ENCODE data around the gene GALNT1.

GALNT1 gene

GRCh38 chr18:35592298-35592697 lies 10.8 kb downstream of the GALNT1 start:
- H3K4me3 Mint-ChIP-seq, result no peak overlapping the region
- no peaks in the 10 kb centered on the region for H3K27me3 Mint-ChIP-seq
- peaks cover 3% of the 10 kb centered on the region for H3K9me3 Mint-ChIP-seq
- DNase-seq (ENCODE audit: low spot score in 2 of 2) (peak in 1 of 2 donors; percentile 35), ATAC-seq (ENCODE audit: low read depth) (peak; percentile 95)
- peaks cover 33% of the 10 kb centered on the region for H3K4me1 Mint-ChIP-seq
- no peak overlapping the region for H3K27ac Mint-ChIP-seq
- peaks cover 7% of the 10 kb centered on the region for H3K36me3 Mint-ChIP-seq

- no peak overlapping the region for H3K27ac Mint-ChIP-seq
- H3K36me3 Mint-ChIP-seq, result peaks cover 7% of the 10 kb centered on the region
- no peaks in the 10 kb centered on the region for H3K9me3 Mint-ChIP-seq
- no peak for DNase-seq (ENCODE audit: low spot score in 2 of 2)
- H3K4me3 Mint-ChIP-seq, result no peak overlapping the region
- no peak for ATAC-seq (ENCODE audit: low read depth)
- no peaks in the 10 kb centered on the region for H3K27me3 Mint-ChIP-seq
- H3K4me1 Mint-ChIP-seq, result peaks cover 27% of the 10 kb centered on the region
These were observed 12.3 kb downstream of the GALNT1 start for GRCh38 chr18:35593859-35594258.

GRCh38 chr18:35597758-35598157 lies 16.2 kb downstream of the GALNT1 start:
- peaks cover 33% of the 10 kb centered on the region for H3K36me3 Mint-ChIP-seq
- H3K4me1 Mint-ChIP-seq, result peaks cover 19% of the 10 kb centered on the region
- no peak overlapping the region for H3K27ac Mint-ChIP-seq
- H3K27me3 Mint-ChIP-seq, result no peaks in the 10 kb centered on the region
- H3K9me3 Mint-ChIP-seq, result peaks cover 11% of the 10 kb centered on the region
- no peak for ATAC-seq (ENCODE audit: low read depth)
- no peak overlapping the region for H3K4me3 Mint-ChIP-seq
- no peak for DNase-seq (ENCODE audit: low spot score in 2 of 2)

- DNase-seq (ENCODE audit: low spot score in 2 of 2), result no peak
- Mint-ChIP-seq H3K4me3 (no peak overlapping the region), H3K4me1 (peaks cover 32% of the 10 kb centered on the region), H3K27me3 (no peaks in the 10 kb centered on the region), H3K27ac (no peak overlapping the region), H3K36me3 (peaks cover 45% of the 10 kb centered on the region), H3K9me3 (peaks cover 16% of the 10 kb centered on the region)
- ATAC-seq (ENCODE audit: low read depth), result no peak
These were observed 20.8 kb downstream of the GALNT1 start for GRCh38 chr18:35602193-35602820.

- H3K36me3 Mint-ChIP-seq, result peaks cover 45% of the 10 kb centered on the region
- H3K4me3 Mint-ChIP-seq, result no peak overlapping the region
- DNase-seq (ENCODE audit: low spot score in 2 of 2), result no peak
- peaks cover 36% of the 10 kb centered on the region for H3K4me1 Mint-ChIP-seq
- peaks cover 16% of the 10 kb centered on the region for H3K9me3 Mint-ChIP-seq
- ATAC-seq (ENCODE audit: low read depth), result no peak
- no peak overlapping the region for H3K27ac Mint-ChIP-seq
- no peaks in the 10 kb centered on the region for H3K27me3 Mint-ChIP-seq
These were observed 21.5 kb downstream of the GALNT1 start for GRCh38 chr18:35603008-35603407.

- Mint-ChIP-seq H3K4me1 (peaks cover 39% of the 10 kb centered on the region), H3K4me3 (no peak overlapping the region), H3K9me3 (peaks cover 16% of the 10 kb centered on the region), H3K27me3 (no peaks in the 10 kb centered on the region), H3K36me3 (peaks cover 41% of the 10 kb centered on the region), H3K27ac (peak overlapping the region; percentile 49)
- DNase-seq (ENCODE audit: low spot score in 2 of 2) (no peak), ATAC-seq (ENCODE audit: low read depth) (no peak)
These were observed 22.0 kb downstream of the GALNT1 start for GRCh38 chr18:35603528-35603927.

GRCh38 chr18:35604369-35604768 lies 22.8 kb downstream of the GALNT1 start:
- H3K9me3 Mint-ChIP-seq, result peaks cover 14% of the 10 kb centered on the region
- no peaks in the 10 kb centered on the region for H3K27me3 Mint-ChIP-seq
- peaks cover 39% of the 10 kb centered on the region for H3K4me1 Mint-ChIP-seq
- no peak overlapping the region for H3K27ac Mint-ChIP-seq
- no peak for ATAC-seq (ENCODE audit: low read depth)
- H3K36me3 Mint-ChIP-seq, result peaks cover 36% of the 10 kb centered on the region
- DNase-seq (ENCODE audit: low spot score in 2 of 2), result no peak
- H3K4me3 Mint-ChIP-seq, result no peak overlapping the region

GRCh38 chr18:35605686-35606417 lies 24.3 kb downstream of the GALNT1 start:
- no peak for ATAC-seq (ENCODE audit: low read depth)
- DNase-seq (ENCODE audit: low spot score in 2 of 2), result no peak
- Mint-ChIP-seq H3K4me1 (peaks cover 39% of the 10 kb centered on the region), H3K4me3 (no peak overlapping the region), H3K36me3 (peaks cover 26% of the 10 kb centered on the region), H3K27ac (no peak overlapping the region), H3K27me3 (no peaks in the 10 kb centered on the region), H3K9me3 (peaks cover 10% of the 10 kb centered on the region)

- Mint-ChIP-seq H3K9me3 (peaks cover 1% of the 10 kb centered on the region), H3K27me3 (no peaks in the 10 kb centered on the region), H3K36me3 (no peaks in the 10 kb centered on the region), H3K27ac (no peak overlapping the region), H3K4me1 (peaks cover 36% of the 10 kb centered on the region), H3K4me3 (no peak overlapping the region)
- DNase-seq (ENCODE audit: low spot score in 2 of 2) (no peak), ATAC-seq (ENCODE audit: low read depth) (no peak)
These were observed 27.7 kb downstream of the GALNT1 start for GRCh38 chr18:35609236-35609635.

- H3K36me3 Mint-ChIP-seq, result no peaks in the 10 kb centered on the region
- no peak overlapping the region for H3K4me3 Mint-ChIP-seq
- no peak for ATAC-seq (ENCODE audit: low read depth)
- H3K27me3 Mint-ChIP-seq, result no peaks in the 10 kb centered on the region
- H3K4me1 Mint-ChIP-seq, result peaks cover 31% of the 10 kb centered on the region
- no peak overlapping the region for H3K27ac Mint-ChIP-seq
- no peak for DNase-seq (ENCODE audit: low spot score in 2 of 2)
- H3K9me3 Mint-ChIP-seq, result peaks cover 1% of the 10 kb centered on the region
These were observed 28.5 kb downstream of the GALNT1 start for GRCh38 chr18:35610089-35610488.

GRCh38 chr18:35610724-35611123 lies 29.2 kb downstream of the GALNT1 start:
- Mint-ChIP-seq H3K4me1 (peaks cover 31% of the 10 kb centered on the region), H3K36me3 (no peaks in the 10 kb centered on the region), H3K27me3 (no peaks in the 10 kb centered on the region), H3K27ac (no peak overlapping the region), H3K4me3 (no peak overlapping the region), H3K9me3 (no peaks in the 10 kb centered on the region)
- ATAC-seq (ENCODE audit: low read depth) (no peak), DNase-seq (ENCODE audit: low spot score in 2 of 2) (no peak)

GRCh38 chr18:35611518-35611917 lies 30.0 kb downstream of the GALNT1 start:
- no peak for DNase-seq (ENCODE audit: low spot score in 2 of 2)
- H3K27me3 Mint-ChIP-seq, result no peaks in the 10 kb centered on the region
- H3K36me3 Mint-ChIP-seq, result no peaks in the 10 kb centered on the region
- ATAC-seq (ENCODE audit: low read depth), result no peak
- no peaks in the 10 kb centered on the region for H3K9me3 Mint-ChIP-seq
- H3K4me3 Mint-ChIP-seq, result no peak overlapping the region
- peaks cover 27% of the 10 kb centered on the region for H3K4me1 Mint-ChIP-seq
- H3K27ac Mint-ChIP-seq, result no peak overlapping the region

- no peaks in the 10 kb centered on the region for H3K27me3 Mint-ChIP-seq
These were observed 34.5 kb downstream of the GALNT1 start for GRCh38 chr18:35616074-35616473.

GRCh38 chr18:35616664-35617423 lies 35.3 kb downstream of the GALNT1 start:
- peak; percentile 99 for ATAC-seq (ENCODE audit: low read depth)
- H3K9me3 Mint-ChIP-seq, result no peaks in the 10 kb centered on the region
- H3K27ac Mint-ChIP-seq, result no peak overlapping the region
- peaks cover 4% of the 10 kb centered on the region for H3K36me3 Mint-ChIP-seq
- peak; percentile 41 to 61 for DNase-seq (ENCODE audit: low spot score in 2 of 2)
- H3K4me1 Mint-ChIP-seq, result peaks cover 25% of the 10 kb centered on the region
- no peak overlapping the region for H3K4me3 Mint-ChIP-seq
- no peaks in the 10 kb centered on the region for H3K27me3 Mint-ChIP-seq

More at GRCh38 chr18:35616074-35616473, 34.5 kb downstream of the GALNT1 start:
- no peak for ATAC-seq (ENCODE audit: low read depth)
- Mint-ChIP-seq H3K4me1 (peaks cover 23% of the 10 kb centered on the region), H3K27ac (no peak overlapping the region), H3K4me3 (no peak overlapping the region), H3K9me3 (no peaks in the 10 kb centered on the region), H3K36me3 (peaks cover 4% of the 10 kb centered on the region)
- no peak for DNase-seq (ENCODE audit: low spot score in 2 of 2)
